Stimulated activated CD4-positive, alpha-beta T cell treated with anti-CD3 and anti-CD28 coated beads, Interleukin-12 subunit alpha, Interleukin-12 subunit beta, amount 100 ng/mL, for 4 hours (primary cell): ENCODE data around the gene BCL11A.

Experiments
- DNase-seq: peaks from one replicate; pipeline ENCODE4 v3.0.0-alpha.2; 2020

Gene BCL11A

GRCh38 chr2:60502144-60502543 is 51.3 kb downstream of the BCL11A start:
- no peak for DNase-seq

GRCh38 chr2:60500861-60501260 is 52.6 kb downstream of the BCL11A start:
- DNase-seq, result no peak

GRCh38 chr2:60499651-60500265 is 53.7 kb downstream of the BCL11A start:
- DNase-seq, result no peak

- no peak for DNase-seq
Measured at GRCh38 chr2:60498816-60499429, 54.5 kb downstream of the BCL11A start.

GRCh38 chr2:60498127-60498815 is 55.2 kb downstream of the BCL11A start:
- DNase-seq, result no peak

GRCh38 chr2:60497500-60497899 is 56.0 kb downstream of the BCL11A start:
- no peak for DNase-seq

- DNase-seq, result no peak
Measured at GRCh38 chr2:60496956-60497355, 56.5 kb downstream of the BCL11A start.

- DNase-seq, result no peak
Measured at GRCh38 chr2:60496475-60496874, 57.0 kb downstream of the BCL11A start.

- DNase-seq, result no peak
Measured at GRCh38 chr2:60495041-60495625, 58.3 kb downstream of the BCL11A start.

- no peak for DNase-seq
Measured at GRCh38 chr2:60493804-60494387, 59.6 kb downstream of the BCL11A start.

GRCh38 chr2:60492548-60492947 is 60.9 kb downstream of the BCL11A start:
- DNase-seq, result no peak

- no peak for DNase-seq
Measured at GRCh38 chr2:60490848-60491247, 62.6 kb downstream of the BCL11A start.

- DNase-seq, result no peak
Measured at GRCh38 chr2:60490441-60490840, 63.0 kb downstream of the BCL11A start.

- no peak for DNase-seq
Measured at GRCh38 chr2:60489289-60489688, 64.2 kb downstream of the BCL11A start.

GRCh38 chr2:60488291-60488690 is 65.2 kb downstream of the BCL11A start:
- DNase-seq, result no peak

GRCh38 chr2:60487174-60487573 is 66.3 kb downstream of the BCL11A start:
- no peak for DNase-seq

GRCh38 chr2:60486551-60486950 is 66.9 kb downstream of the BCL11A start:
- no peak for DNase-seq

- DNase-seq, result no peak
Measured at GRCh38 chr2:60486067-60486466, 67.4 kb downstream of the BCL11A start.

- no peak for DNase-seq
Measured at GRCh38 chr2:60485550-60485949, 67.9 kb downstream of the BCL11A start.

- DNase-seq, result no peak
Measured at GRCh38 chr2:60485055-60485454, 68.4 kb downstream of the BCL11A start.

GRCh38 chr2:60484133-60484645 is 69.3 kb downstream of the BCL11A start:
- DNase-seq, result no peak

- no peak for DNase-seq
Measured at GRCh38 chr2:60483401-60483800, 70.1 kb downstream of the BCL11A start.

GRCh38 chr2:60482222-60482621 is 71.2 kb downstream of the BCL11A start:
- no peak for DNase-seq
